ENCODE data around the gene ACVR1B.

ACVR1B gene

DNA sequence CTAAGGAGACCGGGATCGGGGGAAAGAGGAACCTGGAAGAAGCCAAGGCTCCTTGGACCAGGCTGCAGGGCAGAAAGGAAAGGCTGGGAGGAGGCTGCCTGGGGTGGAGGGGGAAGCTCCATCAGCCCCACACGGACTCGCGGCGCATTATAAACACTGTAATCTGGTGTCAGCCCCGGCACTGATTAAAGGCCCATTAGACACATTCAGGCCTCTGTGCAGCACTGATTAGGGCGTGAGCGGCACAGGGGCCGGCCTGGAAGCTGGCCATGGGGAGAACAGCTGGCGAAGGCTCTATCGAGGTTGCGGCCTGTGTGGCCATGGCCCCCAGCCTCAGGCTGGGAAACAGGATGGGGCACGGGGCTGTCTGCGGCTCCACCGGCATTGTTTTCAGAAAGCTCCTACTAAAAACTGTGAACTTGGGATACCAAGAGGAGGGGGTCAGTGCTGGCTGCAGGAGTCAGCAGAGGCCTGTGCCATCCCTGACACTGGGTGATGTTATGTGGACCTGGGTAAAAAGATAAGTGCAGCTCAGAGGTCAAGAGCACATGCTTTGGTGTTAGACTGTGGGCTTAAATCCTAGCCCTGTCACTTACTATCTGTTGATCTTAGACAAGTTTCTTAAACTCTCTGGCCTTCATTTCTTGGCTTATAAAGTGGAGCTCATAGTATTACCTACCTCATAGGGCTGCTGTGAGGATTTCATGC, 33.6 kb upstream of the ACVR1B start:
- DNase-seq: no peak

DNA sequence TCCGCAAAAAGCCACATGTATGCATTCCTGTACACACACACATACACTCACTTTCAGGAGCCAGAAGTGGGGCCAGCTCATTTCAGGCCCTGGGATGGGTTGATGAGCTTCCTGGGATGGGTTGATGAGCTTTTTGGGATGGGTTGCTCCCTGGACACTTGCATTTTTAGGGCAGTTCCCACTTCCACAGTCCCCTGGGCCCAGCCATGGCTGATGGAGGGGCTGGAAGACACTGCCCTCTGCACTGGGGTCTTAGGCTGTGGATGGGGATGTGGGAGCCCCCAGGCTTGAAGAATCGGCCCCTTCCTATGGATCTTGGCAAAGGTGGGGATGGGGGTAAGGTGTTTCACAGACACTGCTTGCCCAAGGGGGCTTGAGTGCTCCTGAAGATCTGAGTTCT, 31.5 kb upstream of the ACVR1B start:
- DNase-seq: no peak

DNA sequence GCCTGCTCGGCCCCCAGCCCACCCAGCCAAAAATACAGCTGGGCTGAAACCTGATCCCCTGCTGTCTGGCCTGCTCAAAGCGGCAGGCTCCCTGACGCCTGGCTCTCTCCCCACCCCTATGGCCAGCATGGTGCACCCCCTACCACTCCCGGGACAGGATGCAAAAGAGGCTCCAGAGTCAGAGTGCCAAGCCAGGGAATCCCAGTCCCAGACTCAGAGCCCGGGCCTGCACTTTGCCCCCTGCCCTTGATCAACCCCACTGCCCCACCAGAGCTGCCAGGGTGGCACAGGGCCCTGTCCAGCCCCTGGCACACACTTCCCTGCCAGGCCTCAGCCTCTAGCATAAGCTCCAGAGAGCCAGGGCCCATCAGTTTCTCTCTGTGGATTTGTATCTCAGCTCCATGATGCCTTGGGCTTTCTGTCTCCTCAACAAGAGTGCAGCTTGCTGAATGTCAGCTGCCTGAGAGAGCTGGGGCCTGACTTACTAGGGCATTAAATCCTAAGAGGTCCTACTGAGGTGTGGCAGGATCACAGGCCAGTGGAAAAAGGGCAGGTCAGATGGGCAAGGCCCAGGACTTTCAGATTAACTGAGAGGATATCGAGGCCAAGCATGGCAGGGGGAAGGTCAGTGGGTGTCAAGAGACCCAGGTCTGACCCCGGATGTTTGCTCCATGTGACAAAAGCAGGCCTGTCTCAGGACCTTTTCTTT, 30.3 kb upstream of the ACVR1B start:
- DNase-seq: no peak

DNA sequence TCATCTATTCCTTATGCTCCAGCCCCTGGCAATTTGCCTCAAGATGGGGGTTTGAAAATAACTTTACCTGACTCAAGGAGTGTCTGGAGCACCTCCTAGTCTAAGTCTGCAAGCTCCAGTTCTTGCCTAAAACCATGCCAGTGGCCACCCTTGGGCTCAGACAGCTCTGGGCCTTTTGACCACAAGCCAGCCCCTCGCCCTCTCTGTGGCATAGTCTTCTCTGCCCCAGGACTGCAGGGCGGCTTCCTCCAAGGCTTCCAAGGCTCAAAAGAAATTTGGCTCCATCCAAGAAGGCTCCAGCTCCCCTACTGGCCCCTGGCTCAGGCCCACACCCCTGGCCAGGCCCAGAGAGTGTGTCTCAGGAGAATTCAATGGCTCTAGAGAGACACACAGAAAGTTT, 29.4 kb upstream of the ACVR1B start:
- no peak for DNase-seq

DNA sequence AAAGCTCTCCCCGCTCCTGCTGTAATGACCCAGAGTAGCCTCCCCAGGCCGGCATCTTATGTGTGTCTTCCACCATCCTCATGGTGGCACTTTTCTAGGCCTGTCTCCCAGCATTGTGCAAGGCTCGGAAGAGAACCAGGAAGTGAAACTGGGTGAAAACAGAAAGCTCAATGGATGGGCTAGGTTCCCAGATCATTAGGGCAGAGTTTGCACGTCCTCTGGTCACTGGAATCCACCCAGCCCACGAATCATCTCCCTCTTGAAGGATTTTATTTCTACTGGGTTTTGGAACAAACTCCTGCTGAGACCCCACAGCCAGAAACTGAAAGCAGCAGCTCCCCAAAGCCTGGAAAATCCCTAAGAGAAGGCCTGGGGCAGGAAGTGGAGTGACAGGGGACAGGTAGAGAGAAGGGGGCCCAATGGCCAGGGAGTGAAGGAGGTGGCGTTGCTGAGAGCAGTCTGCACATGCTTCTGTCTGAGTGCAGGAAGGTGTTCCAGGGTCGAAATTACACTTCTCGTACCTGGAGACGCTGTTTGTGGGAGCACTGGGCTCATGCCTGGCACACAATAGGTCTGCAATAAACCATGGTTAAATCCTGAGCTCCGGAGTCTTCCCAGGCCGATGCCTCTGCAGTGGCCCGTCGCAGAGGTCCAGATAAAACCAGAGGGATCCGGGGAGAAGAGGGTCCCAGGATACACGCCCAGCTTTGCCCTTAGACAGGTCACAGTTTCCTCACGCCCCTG, 28.6 kb upstream of the ACVR1B start:
- DNase-seq: no peak

DNA sequence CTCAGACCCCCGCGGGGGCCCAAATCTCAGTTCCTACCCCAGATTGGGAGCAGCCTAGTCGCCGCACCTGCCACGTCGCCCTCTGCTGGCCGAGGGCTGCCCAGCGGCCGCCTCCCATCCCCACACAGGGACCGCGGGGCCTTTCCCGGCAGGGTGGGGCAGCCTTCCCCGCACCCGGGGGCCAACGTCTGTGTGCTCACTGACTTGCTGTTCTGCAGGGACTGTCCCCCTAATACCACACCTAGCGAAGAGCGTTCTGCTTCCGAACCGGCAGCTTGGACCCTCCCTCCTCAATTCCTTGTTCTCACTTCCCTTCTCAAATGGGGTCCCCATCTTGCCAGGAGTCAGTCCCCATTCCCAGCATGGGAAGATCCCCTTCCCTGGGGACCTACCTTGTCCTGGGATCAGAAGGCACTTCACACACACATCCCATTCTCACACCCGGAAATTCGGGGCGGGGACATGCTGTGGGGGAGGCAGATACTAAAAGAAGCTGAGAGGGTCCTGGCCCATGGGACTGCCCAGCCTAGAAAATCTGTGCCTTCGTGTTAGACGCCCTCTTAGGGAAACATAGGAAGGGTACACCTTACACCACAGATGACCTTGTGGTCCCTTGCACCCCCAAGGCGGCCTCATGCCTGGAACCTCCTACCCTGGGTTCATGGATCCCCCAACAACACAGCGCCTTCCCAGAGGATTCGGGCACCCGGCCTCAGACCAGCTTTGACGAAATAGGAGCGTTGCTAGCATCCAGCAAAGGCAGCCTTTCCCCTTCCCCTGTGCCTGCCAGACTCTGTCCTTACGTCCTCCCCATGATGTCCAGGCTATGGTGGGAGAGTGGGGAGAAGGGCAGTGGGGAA, 27.8 kb upstream of the ACVR1B start:
- no peak for DNase-seq

DNA sequence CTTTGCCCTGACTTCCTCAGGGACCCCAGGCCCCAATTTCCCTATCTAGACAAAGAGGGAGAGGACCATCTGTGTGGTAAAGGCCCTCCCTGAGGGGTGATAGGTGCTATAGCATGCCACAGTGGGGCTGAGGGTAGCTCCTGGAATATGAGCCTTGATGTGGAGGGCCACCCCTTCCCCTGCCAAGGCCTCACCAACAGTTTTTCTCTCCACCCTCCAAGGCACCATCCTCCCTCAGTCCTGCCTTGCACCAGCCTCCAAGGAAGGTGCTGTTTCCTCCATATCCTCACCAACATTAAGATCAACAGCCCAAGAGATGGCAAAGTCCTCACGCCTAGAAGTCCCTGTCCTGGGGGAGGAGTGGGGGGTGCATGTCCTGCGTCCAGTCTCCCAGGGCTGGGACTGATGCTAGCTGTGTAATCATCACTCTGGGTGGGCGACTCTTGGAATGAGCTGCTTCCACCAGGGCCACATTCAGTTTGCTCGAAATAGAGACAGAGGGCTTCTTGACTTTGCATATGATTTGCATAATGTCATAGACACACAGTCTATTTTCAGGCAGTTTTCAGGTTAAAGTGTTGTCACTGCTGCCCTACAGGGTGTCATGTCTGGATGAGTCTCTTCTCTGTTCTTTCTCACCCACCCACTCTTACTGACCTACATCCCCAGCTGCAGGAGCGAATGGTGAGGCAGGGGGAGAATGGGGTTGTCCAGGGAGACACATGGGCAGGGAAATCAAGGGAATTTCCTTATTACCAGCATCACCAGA, 26.8 kb upstream of the ACVR1B start:
- no peak for DNase-seq

DNA sequence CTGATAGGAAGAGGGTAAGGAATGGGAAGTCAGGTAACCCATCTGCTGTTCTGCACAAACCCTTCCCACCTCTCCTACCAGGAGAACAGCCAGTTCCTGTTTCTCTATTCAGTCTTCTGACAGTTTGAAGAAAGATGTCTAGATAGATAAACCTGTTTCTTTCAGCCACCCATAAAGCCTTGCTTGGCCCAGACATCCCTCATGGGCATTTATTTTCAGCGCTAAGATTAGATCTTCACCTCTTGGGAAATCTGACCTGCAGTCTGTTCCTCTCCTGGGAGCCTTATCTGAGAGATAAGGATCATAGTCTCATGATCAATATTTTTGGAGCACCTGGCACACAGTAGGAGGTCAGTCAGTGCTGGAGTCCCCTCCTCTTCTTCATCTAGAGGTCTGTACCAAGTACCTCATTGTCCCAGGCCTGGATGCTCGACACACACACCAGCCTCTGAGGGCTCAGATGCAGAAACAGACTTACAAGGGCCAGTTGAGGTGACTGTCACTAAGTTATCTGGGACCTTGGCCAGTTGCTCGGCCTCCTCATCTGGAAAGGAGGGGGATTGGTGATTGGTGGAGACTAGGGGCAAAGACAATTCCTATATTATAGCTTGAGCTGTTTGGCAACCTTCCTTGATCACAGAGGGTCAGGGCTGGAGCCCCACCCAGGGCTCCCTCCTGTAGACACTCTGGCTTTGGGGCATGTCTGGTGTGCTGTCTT, 26.0 kb upstream of the ACVR1B start:
- DNase-seq: no peak

DNA sequence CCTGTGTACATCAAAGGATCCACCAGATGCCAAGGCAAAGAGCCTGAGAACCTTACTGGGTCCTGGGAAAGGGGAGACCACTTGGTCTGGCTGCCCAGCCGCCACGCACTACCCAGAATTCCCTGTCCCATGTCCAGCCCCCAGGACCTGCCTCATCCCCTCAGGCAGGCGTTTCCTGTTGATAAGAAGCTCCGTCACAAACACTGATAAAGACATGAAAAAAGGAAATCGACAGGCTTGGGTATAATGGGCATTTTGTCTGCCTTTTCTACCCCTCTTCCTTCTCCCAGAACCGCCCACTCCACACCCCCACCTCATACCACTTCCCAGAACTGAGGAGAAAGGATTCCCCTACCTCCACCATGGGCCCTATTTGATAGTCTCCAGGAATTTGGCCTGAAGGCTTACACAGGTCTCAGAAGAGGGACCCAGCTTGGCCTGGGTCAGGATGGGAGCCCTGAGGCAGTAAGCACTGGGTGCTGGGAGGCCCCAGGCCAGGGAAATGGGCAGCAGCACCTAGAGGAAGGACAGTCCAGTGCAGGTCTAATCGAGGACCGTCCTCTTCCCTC, 25.4 kb upstream of the ACVR1B start:
- DNase-seq: no peak

DNA sequence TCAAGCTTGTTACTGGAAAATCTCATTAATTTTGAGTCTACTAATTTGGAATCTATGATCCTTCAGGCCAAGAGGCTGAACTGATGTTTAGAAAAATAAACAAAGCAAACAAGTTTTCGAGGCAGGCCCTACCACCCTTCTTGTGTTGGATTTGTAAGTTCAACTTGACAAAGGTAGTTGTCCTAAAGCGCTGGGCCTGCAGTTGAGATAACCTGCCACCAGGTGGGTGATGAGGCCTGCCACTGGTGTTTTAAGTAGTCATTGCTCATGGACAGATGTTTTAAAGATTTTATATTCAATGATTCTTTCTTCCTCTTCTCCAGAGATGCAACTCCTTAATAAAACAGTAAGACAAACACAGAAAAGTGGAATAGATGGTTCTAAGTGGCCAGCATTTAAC, 24.8 kb upstream of the ACVR1B start:
- no peak for DNase-seq

DNA sequence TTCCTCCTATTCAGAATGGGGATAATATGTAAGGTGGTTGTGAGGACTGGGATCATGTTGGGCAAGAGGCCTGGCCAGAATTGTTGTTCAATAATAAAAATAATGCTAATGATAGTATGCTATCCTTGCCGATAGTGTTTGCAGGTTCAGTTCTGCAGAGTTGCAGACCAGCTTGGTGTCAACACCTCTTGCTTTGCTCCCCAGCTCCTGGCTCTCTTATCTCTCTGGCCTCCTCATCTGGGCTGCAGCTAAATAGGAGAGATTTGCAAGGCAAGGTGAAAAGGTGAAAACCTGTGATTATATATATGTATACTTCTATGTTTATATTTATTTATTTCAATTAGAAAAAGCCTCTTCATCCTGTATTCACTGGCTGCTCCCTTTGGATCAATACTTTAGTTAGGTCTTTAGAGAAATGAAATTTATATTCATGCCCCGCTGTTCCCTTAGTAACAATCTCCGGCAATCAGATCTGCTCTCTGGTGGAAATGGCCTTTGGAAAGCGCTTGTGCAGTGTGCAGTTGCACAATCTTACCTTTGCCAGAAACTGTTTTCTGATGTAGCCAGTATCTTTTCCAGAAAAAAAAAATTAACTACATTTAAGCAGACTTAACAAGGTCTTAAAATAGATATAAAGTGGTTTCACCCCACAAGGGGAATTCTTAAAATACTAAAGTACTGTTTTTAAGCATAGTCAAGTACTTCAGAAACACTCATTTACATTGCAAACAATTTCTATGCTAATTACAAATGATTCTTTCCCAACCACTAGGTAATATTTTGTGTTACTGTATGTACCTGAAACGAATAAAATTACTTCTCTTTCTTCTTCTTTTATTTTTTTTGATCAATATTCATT, 19.1 kb upstream of the ACVR1B start:
- DNase-seq: no peak

DNA sequence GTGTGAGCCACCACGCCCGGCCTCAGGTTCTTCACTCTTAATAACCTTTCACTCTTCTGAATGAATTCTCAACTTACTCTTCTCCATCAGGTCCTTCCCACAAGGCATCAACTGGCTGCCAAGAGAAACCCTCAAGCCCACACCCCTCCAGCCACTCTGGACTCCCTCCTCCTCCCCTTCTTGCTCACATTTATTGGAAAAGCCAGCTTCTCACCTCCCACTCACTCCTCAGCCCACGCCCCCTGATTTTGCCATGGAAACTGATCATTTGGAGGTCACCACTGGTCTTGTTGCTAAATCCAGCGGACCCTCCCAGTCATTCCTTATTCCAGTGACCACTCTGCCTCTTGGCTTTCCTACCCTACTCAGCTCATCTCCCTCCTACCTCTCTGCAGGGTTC, 17.4 kb upstream of the ACVR1B start:
- no peak for DNase-seq

DNA sequence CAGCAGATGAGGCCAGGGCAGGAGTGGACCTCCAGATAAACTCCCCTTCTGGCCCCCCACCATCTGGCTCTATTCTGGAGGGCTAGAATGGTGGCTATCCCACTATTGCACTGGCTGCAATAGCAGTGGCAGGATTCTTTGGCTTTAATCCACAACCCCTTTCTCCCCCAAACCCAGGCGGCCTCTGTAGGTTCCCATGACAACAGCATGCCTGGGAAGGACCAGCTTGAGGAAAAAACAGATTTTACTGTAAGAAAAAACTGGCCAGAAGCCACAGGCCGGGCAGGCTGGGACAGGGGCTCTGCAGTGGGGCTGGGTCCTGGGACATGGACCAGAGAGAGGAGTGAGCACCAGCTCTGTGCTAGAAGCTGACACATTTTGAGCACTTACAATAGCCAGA, 13.6 kb upstream of the ACVR1B start:
- DNase-seq: no peak

DNA sequence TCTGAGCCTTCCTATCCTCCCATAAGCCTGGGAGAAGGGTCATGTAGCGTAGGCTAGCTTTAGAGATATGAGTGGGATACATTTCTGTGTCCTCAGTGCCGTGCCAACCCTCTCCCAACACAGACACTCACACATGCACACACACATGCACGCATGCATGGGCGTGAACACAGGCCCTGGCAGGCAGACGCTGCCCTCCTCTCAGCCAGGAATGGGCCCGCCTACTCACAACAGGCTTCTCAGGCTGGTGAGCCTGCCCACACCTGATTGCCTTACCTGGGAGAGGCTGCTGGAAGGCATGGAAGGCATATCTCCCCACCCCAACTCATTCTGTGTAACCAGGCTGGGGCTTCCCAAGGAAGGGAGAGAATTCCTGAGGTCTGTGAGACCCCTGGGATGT, 12.8 kb upstream of the ACVR1B start:
- DNase-seq: no peak

DNA sequence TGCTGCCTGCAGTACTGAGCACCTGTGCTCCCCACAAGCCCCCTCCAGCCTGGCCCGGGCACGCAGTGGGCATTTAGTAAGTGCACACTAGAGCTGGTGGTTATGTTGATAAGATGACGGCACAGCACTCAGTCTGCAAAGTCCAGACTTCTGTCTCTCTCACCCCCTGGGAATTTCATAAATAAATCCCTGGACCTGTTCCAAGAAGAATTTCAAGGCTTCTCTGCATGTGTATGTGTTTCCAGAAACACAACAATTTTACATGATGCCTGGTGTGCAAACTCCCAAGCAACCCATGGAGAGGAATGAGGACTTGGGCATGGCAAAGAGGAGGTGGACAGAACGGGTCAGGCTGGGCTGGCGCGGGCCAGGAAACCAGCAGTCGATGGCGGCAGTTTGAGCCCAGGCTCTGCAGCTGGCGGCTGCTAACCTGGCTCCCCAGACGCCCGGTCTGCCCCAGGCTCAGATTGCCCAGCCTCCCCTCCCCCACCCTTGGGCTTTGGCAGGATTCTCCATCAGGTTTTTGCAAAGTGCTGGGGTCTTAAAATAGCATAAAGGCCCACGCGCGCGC, 10.4 kb upstream of the ACVR1B start:
- no peak for DNase-seq

DNA sequence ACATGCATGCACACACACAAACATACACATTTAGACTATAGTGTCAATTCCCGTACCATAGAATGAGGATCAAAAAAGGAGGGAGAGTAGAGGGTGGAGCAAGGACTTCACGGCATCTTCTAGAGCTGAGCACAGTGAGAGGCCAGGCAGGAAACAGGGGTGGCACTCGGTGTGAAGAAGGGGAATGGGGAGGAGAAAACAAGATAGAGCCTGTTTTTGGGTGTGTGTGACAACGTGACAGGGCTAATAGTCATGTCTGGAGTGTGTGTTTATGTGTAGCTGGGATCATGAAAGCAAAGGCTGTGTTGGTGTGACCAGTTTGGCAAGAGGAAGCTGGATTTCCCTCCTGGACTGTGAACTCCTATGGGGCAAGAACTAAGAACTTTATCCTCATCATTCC, 9.9 kb upstream of the ACVR1B start:
- no peak for DNase-seq

DNA sequence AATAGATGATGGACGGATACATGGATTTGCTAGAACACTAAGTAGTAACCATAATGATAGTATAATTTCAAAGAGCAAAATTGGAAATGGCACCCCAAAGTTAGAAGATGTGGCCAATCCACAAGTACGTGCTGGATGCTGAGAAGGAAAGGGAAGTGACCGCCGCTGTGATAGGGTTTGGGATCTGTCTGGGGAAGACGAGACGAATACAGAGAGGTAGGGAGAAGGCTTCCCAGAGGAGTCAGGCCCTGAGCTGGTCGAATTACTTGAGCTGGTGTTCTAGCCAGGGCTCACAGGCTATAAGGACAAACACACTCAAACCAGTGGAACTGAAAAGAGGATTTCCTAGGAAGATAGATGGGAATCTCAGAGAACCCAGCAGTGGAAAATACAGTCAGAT, 9.4 kb upstream of the ACVR1B start:
- DNase-seq: no peak

DNA sequence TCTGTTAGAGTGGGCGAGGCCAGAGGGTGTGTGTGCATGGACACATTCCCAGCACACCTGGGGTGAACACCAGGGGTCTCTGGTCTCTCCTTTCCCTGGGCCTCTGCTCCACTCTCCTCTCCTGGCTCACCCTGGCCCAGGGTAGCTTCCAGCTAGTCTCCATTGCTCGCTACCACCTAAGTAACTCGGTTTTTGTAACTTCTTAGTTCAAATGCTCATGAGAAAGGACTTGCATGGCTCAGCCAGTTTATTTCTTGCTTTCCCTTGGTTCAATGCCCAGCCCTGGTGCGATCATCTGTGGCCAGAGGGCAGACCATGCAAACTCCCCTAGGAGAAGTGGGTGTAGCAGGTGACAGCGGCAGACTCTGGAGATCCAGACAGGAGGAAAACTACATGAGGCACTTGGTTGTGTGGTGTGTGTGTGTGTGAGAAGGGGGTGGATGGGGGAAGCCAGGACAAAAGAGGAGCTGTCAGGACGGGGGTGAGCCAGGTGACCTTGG, 8.9 kb upstream of the ACVR1B start:
- no peak for DNase-seq

DNA sequence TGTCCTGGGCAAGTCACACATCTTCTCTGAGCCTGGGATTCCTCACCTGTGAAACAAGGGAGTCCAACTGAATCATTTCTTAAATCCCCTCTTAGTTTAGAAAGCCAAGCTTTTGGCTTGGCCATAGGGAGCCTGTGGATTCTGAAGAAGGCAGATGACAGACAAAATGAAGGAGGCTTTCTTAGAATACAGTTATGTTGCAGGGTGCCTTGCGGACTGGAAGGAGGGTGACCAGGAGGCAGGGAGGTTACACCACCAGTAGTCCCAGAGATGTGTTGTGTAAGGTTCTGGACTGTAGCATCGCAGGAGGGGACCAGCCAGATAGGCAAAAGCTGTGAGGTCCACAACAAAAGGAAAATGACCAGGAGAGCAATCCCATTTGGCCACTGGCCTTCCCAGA, 8.2 kb upstream of the ACVR1B start:
- DNase-seq: no peak

All from cerebellar nuclear complex (tissue), 1 donor.